Neuronal stem cell (in vitro differentiated cells): ENCODE results near the gene DACT2.

Experiments used
- DNase-seq: peaks from one replicate; pipeline ENCODE4 v3.0.0-alpha.2; 2013; ENCODE audit warnings: low spot score
- H2AFZ ChIP-seq: one replicate; pipeline ENCODE4 v1.6.1; 2013; ENCODE audit warnings: mild to moderate bottlenecking, low read length, inconsistent platforms
- H2AK5ac ChIP-seq: 2 replicates; pipeline ENCODE4 v1.6.1; 2013; ENCODE audit warnings: low read depth, mild to moderate bottlenecking, inconsistent platforms, low read length, moderate library complexity, mixed read lengths
- H2BK120ac ChIP-seq: 2 replicates; pipeline ENCODE4 v1.6.1; 2013; ENCODE audit warnings: low read depth, mild to moderate bottlenecking, inconsistent platforms, low read length, moderate library complexity, mixed read lengths
- H2BK12ac ChIP-seq: one replicate; pipeline ENCODE4 v1.6.1; 2013; ENCODE audit warnings: low read length, inconsistent platforms
- H2BK15ac ChIP-seq: 2 replicates; pipeline ENCODE4 v1.6.1; 2013; ENCODE audit warnings: mild to moderate bottlenecking, low read length, inconsistent platforms, mixed read lengths
- H2BK5ac ChIP-seq: one replicate; pipeline ENCODE4 v1.6.1; 2013; ENCODE audit warnings: inconsistent platforms, mild to moderate bottlenecking, low read length, moderate library complexity
- H3K14ac ChIP-seq: one replicate; pipeline ENCODE4 v1.6.1; 2013; ENCODE audit warnings: low read length, inconsistent platforms
- H3K18ac ChIP-seq: 2 replicates; pipeline ENCODE4 v1.6.1; 2013; ENCODE audit warnings: low read length, inconsistent platforms
- H3K23ac ChIP-seq: 2 replicates; pipeline ENCODE4 v1.6.1; 2013; ENCODE audit warnings: low read depth, mild to moderate bottlenecking, mixed read lengths, low read length, inconsistent platforms; ENCODE audit not compliant: poor library complexity
- H3K27ac ChIP-seq: replicated peaks from 3 replicates; pipeline ENCODE4 v1.5.1; 2013; ENCODE audit warnings: low read length, inconsistent platforms
- H3K27me3 ChIP-seq, 3 experiments: 2 replicates each; pipeline ENCODE4 v1.6.1; 2013; ENCODE audit warnings: low read length in 3 of 3, mild to moderate bottlenecking in 2 of 3, inconsistent platforms in 1 of 3, low read depth in 1 of 3, mixed read lengths in 1 of 3, moderate library complexity in 1 of 3; ENCODE audit not compliant: control insufficient read depth in 3 of 3, insufficient read depth in 3 of 3
- H3K36me3 ChIP-seq, 2 donors: replicated peaks in 1 of 2; 2 replicates each; pipeline ENCODE4 v1.6.1; 2013; ENCODE audit warnings: low read length in 2 of 2; ENCODE audit not compliant: control insufficient read depth in 2 of 2, insufficient read depth in 2 of 2
- H3K4ac ChIP-seq: 2 replicates; pipeline ENCODE4 v1.6.1; 2013; ENCODE audit warnings: inconsistent platforms, mild to moderate bottlenecking, low read length, moderate library complexity
- H3K4me1 ChIP-seq, 2 donors: 1 replicate in 1 of 2; 2 replicates in 1 of 2; pipeline ENCODE4 v1.6.1; 2013; ENCODE audit warnings: low read length in 2 of 2, low read depth in 1 of 2; ENCODE audit not compliant: control insufficient read depth in 2 of 2, insufficient read depth in 1 of 2
- H3K4me2 ChIP-seq: one replicate; pipeline ENCODE4 v1.6.1; 2013; ENCODE audit warnings: mild to moderate bottlenecking, low read length, inconsistent platforms; ENCODE audit not compliant: insufficient read depth, poor library complexity, severe bottlenecking
- H3K4me3 ChIP-seq, 2 donors: 2 replicates each; pipeline ENCODE4 v1.5.1; 2013; ENCODE audit warnings: low read length in 2 of 2, mild to moderate bottlenecking in 2 of 2, inconsistent platforms in 1 of 2, moderate library complexity in 1 of 2
- H3K79me1 ChIP-seq: one replicate; pipeline ENCODE4 v1.6.1; 2013; ENCODE audit warnings: low read depth, mild to moderate bottlenecking, inconsistent platforms, low read length, moderate library complexity
- H3K9ac ChIP-seq: one replicate; pipeline ENCODE4 v1.6.1; 2013; ENCODE audit warnings: mild to moderate bottlenecking, low read depth, low read length, inconsistent platforms; ENCODE audit not compliant: poor library complexity
- H3K9me3 ChIP-seq, 2 donors: replicated peaks in 1 of 2; 2 replicates each; pipeline versions ENCODE3 to v1.6.1; 2013; ENCODE audit warnings: low read length in 2 of 2, mild to moderate bottlenecking in 2 of 2, inconsistent platforms in 1 of 2, low read depth in 1 of 2, mixed read lengths in 1 of 2, moderate library complexity in 1 of 2; ENCODE audit not compliant: control insufficient read depth in 2 of 2, insufficient read depth in 1 of 2
- H4K8ac ChIP-seq: one replicate; pipeline ENCODE4 v1.6.1; 2013; ENCODE audit warnings: low read depth, mild to moderate bottlenecking, inconsistent platforms, low read length, moderate library complexity
- H4K91ac ChIP-seq: one replicate; pipeline ENCODE4 v1.6.1; 2013; ENCODE audit warnings: low read length, low read depth, mild to moderate bottlenecking, inconsistent platforms; ENCODE audit not compliant: poor library complexity
- WGBS, 2 donors: extraction: QIAGEN DNeasy Blood & Tissue Kit; methylation state at CpG; one replicate each; pipeline ENCODE4 v1.1.7; 2013; ENCODE audit warnings: missing lambda C conversion rate in 2 of 2, mixed read lengths in 1 of 2; ENCODE audit not compliant: insufficient read length in 2 of 2, insufficient replicate concordance in 1 of 2; ENCODE audit errors: extremely low coverage in 2 of 2; 5-methylcytosine and 5-hydroxymethylcytosine counted together

DACT2 gene

GRCh38 chr6:168363811-168364792 lies 44.5 kb upstream of the DACT2 start:
- WGBS, 2 donors = no CpG with 5 or more reads among the region's 13 CpGs
- Histone ChIP-seq H2BK12ac (no peak overlapping the region), H3K14ac (no peak overlapping the region), H3K9me3 (peaks cover 6 to 20% of the 10 kb centered on the region in 2 donors), H3K4ac (no peak overlapping the region), H2BK120ac (no peak overlapping the region), H4K91ac (no peak overlapping the region), H4K8ac (no peak overlapping the region), H3K4me3 (no peak overlapping the region), H2AK5ac (peak overlapping the region; percentile 2), H3K9ac (no peak overlapping the region), H2BK5ac (no peak overlapping the region), H3K27ac (no peak overlapping the region), H3K18ac (no peak overlapping the region), H3K23ac (peak overlapping the region; percentile 68), H3K4me1 (peaks cover 2% of the 10 kb centered on the region in 2 donors), H3K36me3 (no peaks in the 10 kb centered on the region), H2AFZ (no peak overlapping the region), H3K27me3 (no peaks in the 10 kb centered on the region), H2BK15ac (no peak overlapping the region), H3K79me1 (peaks cover 2% of the 10 kb centered on the region), H3K4me2 (no peak overlapping the region)
- no peak for DNase-seq

- H3K4me2 ChIP-seq = no peak overlapping the region
- no peak overlapping the region for H3K9ac ChIP-seq
- H3K4me1 ChIP-seq = peaks cover 0 to 2% of the 10 kb centered on the region in 2 donors
These were observed 43.7 kb upstream of the DACT2 start for GRCh38 chr6:168363302-168363701.

GRCh38 chr6:168362276-168362990 lies 42.9 kb upstream of the DACT2 start:
- H3K27ac ChIP-seq = no peak overlapping the region
- no peak overlapping the region for H2BK120ac ChIP-seq
- no CpG with 5 or more reads among the region's 10 CpGs for WGBS, 2 donors
- no peak overlapping the region for H2BK15ac ChIP-seq
- peak overlapping the region; percentile 38 for H3K18ac ChIP-seq
- H3K4ac ChIP-seq = no peak overlapping the region
- no peak overlapping the region for H4K91ac ChIP-seq
- no peak overlapping the region for H2BK5ac ChIP-seq
- H3K23ac ChIP-seq = no peak overlapping the region
- no peak overlapping the region for H2AFZ ChIP-seq
- no peak overlapping the region for H2BK12ac ChIP-seq
- H3K9ac ChIP-seq = no peak overlapping the region
- H4K8ac ChIP-seq = peak overlapping the region; percentile 17
- no peaks in the 10 kb centered on the region for H3K36me3 ChIP-seq
- peaks cover 6 to 20% of the 10 kb centered on the region in 2 donors for H3K9me3 ChIP-seq
- H3K79me1 ChIP-seq = peaks cover 2% of the 10 kb centered on the region
- DNase-seq = no peak
- peak overlapping the region; percentile 94 for H3K14ac ChIP-seq
- no peak overlapping the region for H3K4me2 ChIP-seq
- no peak overlapping the region for H2AK5ac ChIP-seq
- peak overlapping the region in 1 of 2 donors; percentile 57 for H3K4me3 ChIP-seq
- H3K27me3 ChIP-seq = no peaks in the 10 kb centered on the region
- H3K4me1 ChIP-seq = peaks cover 0 to 2% of the 10 kb centered on the region in 2 donors

More at GRCh38 chr6:168363302-168363701, 43.7 kb upstream of the DACT2 start:
- no peak for DNase-seq
- H3K36me3 ChIP-seq = no peaks in the 10 kb centered on the region
- H3K23ac ChIP-seq = no peak overlapping the region
- no peak overlapping the region for H2BK120ac ChIP-seq
- peaks cover 6 to 20% of the 10 kb centered on the region in 2 donors for H3K9me3 ChIP-seq
- H3K27ac ChIP-seq = no peak overlapping the region
- no peak overlapping the region for H2BK15ac ChIP-seq
- H3K79me1 ChIP-seq = peaks cover 2% of the 10 kb centered on the region
- H4K91ac ChIP-seq = no peak overlapping the region
- H2BK12ac ChIP-seq = no peak overlapping the region
- no peak overlapping the region for H3K14ac ChIP-seq
- H3K4me3 ChIP-seq = no peak overlapping the region
- H2AFZ ChIP-seq = no peak overlapping the region
- H2AK5ac ChIP-seq = no peak overlapping the region
- 100% methylated on average over 1 of the region's 3 CpGs; no CpG with 5 or more reads in 1 of the 2 donors for WGBS, 2 donors
- H3K4ac ChIP-seq = no peak overlapping the region
- H3K27me3 ChIP-seq = no peaks in the 10 kb centered on the region
- H4K8ac ChIP-seq = no peak overlapping the region
- no peak overlapping the region for H2BK5ac ChIP-seq
- H3K18ac ChIP-seq = no peak overlapping the region

- H4K8ac ChIP-seq = no peak overlapping the region
- H3K79me1 ChIP-seq = peaks cover 2% of the 10 kb centered on the region
- H3K4me3 ChIP-seq = no peak overlapping the region
- H3K36me3 ChIP-seq = no peaks in the 10 kb centered on the region
- no peak overlapping the region for H2AK5ac ChIP-seq
- no peak overlapping the region for H2BK120ac ChIP-seq
- peaks cover 0 to 2% of the 10 kb centered on the region in 2 donors for H3K4me1 ChIP-seq
- H3K27ac ChIP-seq = no peak overlapping the region
- H3K9ac ChIP-seq = no peak overlapping the region
- H2BK12ac ChIP-seq = no peak overlapping the region
- H3K14ac ChIP-seq = no peak overlapping the region
- WGBS, 2 donors = no CpG with 5 or more reads among the region's 9 CpGs
- H2AFZ ChIP-seq = no peak overlapping the region
- H3K18ac ChIP-seq = no peak overlapping the region
- DNase-seq = no peak
- H3K23ac ChIP-seq = no peak overlapping the region
- no peak overlapping the region for H3K4ac ChIP-seq
- H4K91ac ChIP-seq = no peak overlapping the region
- no peak overlapping the region for H3K4me2 ChIP-seq
- no peaks in the 10 kb centered on the region for H3K27me3 ChIP-seq
- no peak overlapping the region for H2BK5ac ChIP-seq
- peaks cover 6 to 20% of the 10 kb centered on the region in 2 donors for H3K9me3 ChIP-seq
- H2BK15ac ChIP-seq = no peak overlapping the region
These were observed 42.2 kb upstream of the DACT2 start for GRCh38 chr6:168361766-168362165.
